Testis (tissue), 3 donors: ENCODE data around the gene MYLIP. TPM values are rescaled to one million over a fixed set of nuclear protein-coding genes. Genes with fewer than 3 reads are reported as not detected.

Source experiments
- DNase-seq: peaks from one replicate; pipeline ENCODE4 v3.0.0-alpha.2; 2019
- H3K27ac ChIP-seq, 2 donors: fragments of 200-600 bp; sonication (generic); one replicate each; pipeline ENCODE4 v1.5.1; 2019
- H3K27me3 ChIP-seq: fragments of 200-600 bp; sonication (generic); one replicate; pipeline ENCODE4 v1.5.1; 2019
- H3K36me3 ChIP-seq: fragments of 200-600 bp; sonication (generic); one replicate; pipeline ENCODE4 v1.5.1; 2017; ENCODE audit warnings: low read depth; ENCODE audit errors: missing control alignments
- H3K4me1 ChIP-seq: fragments of 200-600 bp; sonication (generic); one replicate; pipeline ENCODE4 v1.5.1; 2019
- H3K4me3 ChIP-seq, 2 donors: fragments of 200-600 bp; sonication (generic); one replicate each; pipeline ENCODE4 v1.5.1; 2017 to 2019
- H3K9me3 ChIP-seq: fragments of 200-600 bp; sonication (generic); one replicate; pipeline ENCODE4 v1.5.1; 2017
- POLR2A ChIP-seq: fragments of 450-650 bp; IDR thresholded peaks from one replicate; pipeline ENCODE4 v1.6.1; 2017; ENCODE audit warnings: antibody characterized with exemption, mild to moderate bottlenecking, moderate library complexity
- WGBS, 2 donors: methylation state at CpG; one replicate each; pipeline ENCODE4 v1.1.5; 2018; 5-methylcytosine and 5-hydroxymethylcytosine counted together
- intact Hi-C: fragments of 100-400 bp; cut with DNase I; formaldehyde crosslinking; loops from one replicate; pipeline ENCODE4 v1.15.1; 2023; ENCODE audit warnings: low total_unique reads
- polyA plus RNA-seq: library from polyadenylated mRNA; stranded (reverse); fragments of 350-450 nt; fragmentation: Illumina TruSeq; extraction: RNeasy Lipid Tissue Mini Kit (QIAGEN cat#74804); gene quantifications from one replicate; pipeline ENCODE4 v1.2.3, GENCODE V29; 2014; ENCODE audit warnings: low read depth, low replicate concordance; ENCODE audit not compliant: insufficient read depth
- total RNA-seq, 2 donors: library from RNA; depleted of rRNA; stranded (reverse); fragments of >200 nt; gene quantifications; one replicate each; pipeline ENCODE4 v1.2.3, GENCODE V29; 2016
- TF ChIP-seq, protein P1 (sequence below), 3 experiments: fragments of 450-650 bp in 2 of 3; fragments of 200-600 bp in 1 of 3; sonication (generic) in 1 of 3; IDR thresholded peaks; one replicate each; pipeline ENCODE4 v1.5.1; 2016 to 2019; ENCODE audit warnings: antibody characterized with exemption in 3 of 3, mild to moderate bottlenecking in 2 of 3, moderate library complexity in 1 of 3

Gene MYLIP
- total and polyA plus RNA-seq, 3 donors from 2014 or later: 39.1 to 48.1 (median 45.0) TPM

DNA sequence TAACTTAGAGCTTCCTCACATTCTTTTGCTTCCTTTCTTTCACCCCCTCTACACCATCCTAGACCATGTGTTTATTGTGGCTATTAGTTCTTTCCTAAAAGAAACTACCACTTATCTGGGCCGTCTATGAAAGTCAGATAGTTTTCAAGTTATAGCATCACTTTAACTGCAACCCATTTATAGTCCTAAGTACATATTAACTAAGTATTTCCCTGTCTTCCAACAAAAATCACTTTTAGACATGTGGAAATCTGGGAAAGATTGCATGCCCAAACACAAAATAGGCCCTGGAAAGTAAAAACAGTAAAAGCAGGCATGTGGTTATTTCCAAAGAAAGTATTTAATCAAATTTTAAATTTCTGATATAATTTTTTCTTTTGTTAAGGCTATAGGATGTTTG lies 5.5 kb downstream of the MYLIP start:
- H3K27ac ChIP-seq: no peak overlapping the region
- 19 to 57% methylated on average over 1 of the region's 1 CpG for WGBS, 2 donors
- H3K4me3 ChIP-seq: no peak overlapping the region

DNA sequence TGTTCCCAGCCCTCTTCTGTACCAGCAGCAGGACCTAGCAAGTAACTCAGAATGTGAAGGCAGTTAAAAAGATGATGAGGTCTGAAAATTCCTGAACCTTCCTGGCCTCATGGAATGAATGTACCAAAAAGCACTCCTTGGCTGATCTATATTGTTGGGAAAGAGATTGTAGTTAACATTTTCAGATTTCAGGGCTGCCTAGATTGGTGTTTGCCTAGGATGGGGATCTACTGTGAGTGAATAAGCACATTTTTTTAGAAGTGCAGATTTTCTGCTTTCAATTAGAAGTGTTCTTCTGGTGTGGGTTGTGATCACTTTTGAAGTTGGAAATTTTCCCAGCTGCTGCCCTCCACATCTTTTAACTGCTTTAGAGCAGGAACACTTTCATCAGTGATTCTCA lies 6.2 kb downstream of the MYLIP start:
- Histone ChIP-seq H3K9me3 (no peaks in the 10 kb centered on the region), H3K27ac (no peak overlapping the region), H3K4me1 (peaks cover 44% of the 10 kb centered on the region), H3K27me3 (no peaks in the 10 kb centered on the region), H3K4me3 (no peak overlapping the region), H3K36me3 (no peaks in the 10 kb centered on the region)
- DNase-seq: no peak
- intact Hi-C loops: no loop called here
- TF ChIP-seq, protein P1, sequence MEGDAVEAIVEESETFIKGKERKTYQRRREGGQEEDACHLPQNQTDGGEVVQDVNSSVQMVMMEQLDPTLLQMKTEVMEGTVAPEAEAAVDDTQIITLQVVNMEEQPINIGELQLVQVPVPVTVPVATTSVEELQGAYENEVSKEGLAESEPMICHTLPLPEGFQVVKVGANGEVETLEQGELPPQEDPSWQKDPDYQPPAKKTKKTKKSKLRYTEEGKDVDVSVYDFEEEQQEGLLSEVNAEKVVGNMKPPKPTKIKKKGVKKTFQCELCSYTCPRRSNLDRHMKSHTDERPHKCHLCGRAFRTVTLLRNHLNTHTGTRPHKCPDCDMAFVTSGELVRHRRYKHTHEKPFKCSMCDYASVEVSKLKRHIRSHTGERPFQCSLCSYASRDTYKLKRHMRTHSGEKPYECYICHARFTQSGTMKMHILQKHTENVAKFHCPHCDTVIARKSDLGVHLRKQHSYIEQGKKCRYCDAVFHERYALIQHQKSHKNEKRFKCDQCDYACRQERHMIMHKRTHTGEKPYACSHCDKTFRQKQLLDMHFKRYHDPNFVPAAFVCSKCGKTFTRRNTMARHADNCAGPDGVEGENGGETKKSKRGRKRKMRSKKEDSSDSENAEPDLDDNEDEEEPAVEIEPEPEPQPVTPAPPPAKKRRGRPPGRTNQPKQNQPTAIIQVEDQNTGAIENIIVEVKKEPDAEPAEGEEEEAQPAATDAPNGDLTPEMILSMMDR (IDR thresholded peaks at IDR 0.05): no peak
- TF ChIP-seq POLR2A: no peak

More for the DNA sequence above, 5.5 kb downstream of the MYLIP start:
- Histone ChIP-seq H3K4me1 (peaks cover 44% of the 10 kb centered on the region), H3K36me3 (no peaks in the 10 kb centered on the region), H3K27me3 (no peaks in the 10 kb centered on the region), H3K9me3 (no peaks in the 10 kb centered on the region)
- no peak for DNase-seq
- intact Hi-C loops: no loop called here
- no peak for TF ChIP-seq POLR2A
- TF ChIP-seq, protein P1 (IDR thresholded peaks at IDR 0.05): no peak

DNA sequence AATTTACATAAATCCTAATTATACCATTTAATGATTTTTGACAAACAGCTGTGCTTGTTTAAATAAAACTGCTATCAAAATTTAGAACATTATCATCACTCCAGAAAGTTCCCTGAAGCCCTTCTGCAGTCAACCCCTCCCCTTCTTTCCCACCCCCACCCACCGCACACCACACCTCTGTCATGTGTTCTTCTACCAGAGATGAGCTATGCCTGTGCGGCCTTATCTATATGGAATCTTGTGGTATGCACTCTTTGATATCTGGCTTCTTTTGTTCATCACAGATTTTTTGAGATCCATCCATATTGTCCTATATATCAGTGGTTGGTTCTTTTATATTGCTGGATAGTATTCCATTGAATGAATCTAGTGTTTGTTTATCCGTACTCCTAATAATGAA lies 7.2 kb downstream of the MYLIP start:
- H3K36me3 ChIP-seq: no peaks in the 10 kb centered on the region
- peaks cover 44% of the 10 kb centered on the region for H3K4me1 ChIP-seq
- no peak overlapping the region for H3K27ac ChIP-seq
- DNase-seq: no peak
- 87 to 90% methylated on average over 3 of the region's 3 CpGs for WGBS, 2 donors
- H3K4me3 ChIP-seq: no peak overlapping the region
- H3K9me3 ChIP-seq: no peaks in the 10 kb centered on the region
- TF ChIP-seq, protein P1 (IDR thresholded peaks at IDR 0.05): no peak
- intact Hi-C loops: no loop called here
- no peaks in the 10 kb centered on the region for H3K27me3 ChIP-seq

DNA sequence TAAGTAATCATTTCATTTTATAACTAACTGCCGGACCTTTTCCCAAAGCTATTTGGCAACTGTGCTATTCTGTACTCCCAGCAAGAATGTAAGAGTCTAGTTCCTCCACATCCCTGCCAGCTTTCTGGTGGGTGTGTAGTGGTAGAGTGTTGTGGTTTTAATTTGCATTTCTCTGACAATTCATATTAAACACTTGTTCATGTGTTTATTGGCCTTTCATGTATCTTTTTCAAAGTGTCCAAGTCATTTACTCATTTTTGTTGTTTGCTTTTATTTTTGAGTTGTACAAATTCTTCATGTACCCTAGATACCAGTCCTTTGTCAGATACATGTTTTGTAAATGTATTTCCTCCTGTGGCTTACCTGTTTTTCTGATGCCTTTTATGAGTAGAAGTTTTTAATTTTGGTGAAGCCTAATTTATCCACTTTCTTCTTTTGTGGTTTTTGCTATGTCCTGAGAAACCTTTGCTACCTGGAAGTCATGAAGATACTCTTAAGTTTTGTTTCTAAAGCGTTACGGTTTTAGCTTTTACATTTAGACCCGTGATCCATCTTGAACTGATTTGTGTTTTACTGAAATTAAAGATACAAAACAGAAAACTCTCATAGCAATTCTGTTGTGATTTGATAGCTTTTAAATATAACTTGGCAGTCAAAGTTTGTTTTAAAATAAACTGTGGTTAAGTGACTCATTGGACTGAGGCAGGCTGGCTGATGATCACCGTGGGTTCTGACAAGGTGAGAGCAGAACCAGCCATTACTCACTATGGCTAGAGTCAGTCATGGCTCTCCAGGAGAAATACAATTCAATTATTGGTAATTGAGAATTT lies 8.0 kb downstream of the MYLIP start:
- no peak for DNase-seq
- WGBS, 2 donors: 62 to 65% methylated on average over 5 of the region's 5 CpGs
- Histone ChIP-seq H3K4me3 (no peak overlapping the region), H3K36me3 (no peaks in the 10 kb centered on the region), H3K27ac (no peak overlapping the region), H3K27me3 (no peaks in the 10 kb centered on the region), H3K4me1 (peaks cover 44% of the 10 kb centered on the region), H3K9me3 (no peaks in the 10 kb centered on the region)
- intact Hi-C loops: no loop called here
- no peak for TF ChIP-seq POLR2A
- TF ChIP-seq, protein P1 (IDR thresholded peaks at IDR 0.05): no peak

DNA sequence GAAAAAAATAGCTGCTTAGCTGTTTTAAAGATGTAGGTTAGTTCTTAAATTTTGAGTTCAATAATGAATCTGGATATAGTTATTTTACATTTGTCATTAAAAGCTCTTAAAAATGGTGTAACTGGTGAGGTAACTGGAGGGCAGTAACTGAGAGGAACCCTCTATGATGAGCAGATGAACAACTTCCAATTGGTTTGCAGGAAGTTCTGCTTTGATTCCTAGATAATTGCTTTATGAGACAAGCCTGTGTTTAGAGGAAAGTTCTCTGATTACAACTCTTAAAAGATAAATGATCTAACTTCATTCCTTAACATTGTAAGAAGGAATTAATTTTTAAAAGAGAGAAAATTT lies 8.5 kb downstream of the MYLIP start:
- Histone ChIP-seq H3K36me3 (no peaks in the 10 kb centered on the region), H3K27me3 (no peaks in the 10 kb centered on the region), H3K4me3 (no peak overlapping the region), H3K9me3 (no peaks in the 10 kb centered on the region), H3K4me1 (peaks cover 44% of the 10 kb centered on the region), H3K27ac (no peak overlapping the region)
- TF ChIP-seq, protein P1 (IDR thresholded peaks at IDR 0.05): no peak
- TF ChIP-seq POLR2A: no peak
- intact Hi-C loops: no loop called here
- no peak for DNase-seq
